Fibroblast of the aortic adventitia (primary cell): ENCODE results near the gene SLC4A1AP. TPM values are rescaled to one million over a fixed set of nuclear protein-coding genes. Genes with fewer than 3 reads are reported as not detected.
"Not testable (repeated sequence)": the region's sequence is repeated elsewhere in the genome, so short reads cannot be mapped to it uniquely, and the experiment has no call there.

Experiments used
- DNase-seq: peaks from one replicate; pipeline ENCODE4 v3.0.0-alpha.2; 2010; ENCODE audit warnings: low read depth
- H3K4me3 ChIP-seq: 2 replicates; pipeline ENCODE4 v1.5.1; 2011; ENCODE audit warnings: low read depth, mild to moderate bottlenecking, control low read depth, low read length, moderate library complexity
- total RNA-seq: library from RNA; depleted of rRNA; stranded (reverse); fragments of >200 nt; gene quantifications from 2 replicates; pipeline ENCODE4 v1.2.3, GENCODE V29; 2012; ENCODE audit warnings: low replicate concordance
- TF ChIP-seq, protein P1 (sequence below): IDR thresholded peaks from 2 replicates; pipeline ENCODE4 v1.5.1; 2011; ENCODE audit warnings: mild to moderate bottlenecking, low read length, control low read depth, inconsistent platforms; ENCODE audit not compliant: insufficient read depth

The SLC4A1AP gene
- total RNA-seq, 1 donor, result 25.9 TPM

- TF ChIP-seq, protein P1, sequence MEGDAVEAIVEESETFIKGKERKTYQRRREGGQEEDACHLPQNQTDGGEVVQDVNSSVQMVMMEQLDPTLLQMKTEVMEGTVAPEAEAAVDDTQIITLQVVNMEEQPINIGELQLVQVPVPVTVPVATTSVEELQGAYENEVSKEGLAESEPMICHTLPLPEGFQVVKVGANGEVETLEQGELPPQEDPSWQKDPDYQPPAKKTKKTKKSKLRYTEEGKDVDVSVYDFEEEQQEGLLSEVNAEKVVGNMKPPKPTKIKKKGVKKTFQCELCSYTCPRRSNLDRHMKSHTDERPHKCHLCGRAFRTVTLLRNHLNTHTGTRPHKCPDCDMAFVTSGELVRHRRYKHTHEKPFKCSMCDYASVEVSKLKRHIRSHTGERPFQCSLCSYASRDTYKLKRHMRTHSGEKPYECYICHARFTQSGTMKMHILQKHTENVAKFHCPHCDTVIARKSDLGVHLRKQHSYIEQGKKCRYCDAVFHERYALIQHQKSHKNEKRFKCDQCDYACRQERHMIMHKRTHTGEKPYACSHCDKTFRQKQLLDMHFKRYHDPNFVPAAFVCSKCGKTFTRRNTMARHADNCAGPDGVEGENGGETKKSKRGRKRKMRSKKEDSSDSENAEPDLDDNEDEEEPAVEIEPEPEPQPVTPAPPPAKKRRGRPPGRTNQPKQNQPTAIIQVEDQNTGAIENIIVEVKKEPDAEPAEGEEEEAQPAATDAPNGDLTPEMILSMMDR, result no peak
- DNase-seq, result no peak
- H3K4me3 ChIP-seq, result no peak overlapping the region
These were observed 3.8 kb downstream of the SLC4A1AP start for GRCh38 chr2:27667446-27667845.

GRCh38 chr2:27671235-27671634, 7.5 kb downstream of the SLC4A1AP start:
- no peak for DNase-seq
- no peak overlapping the region for H3K4me3 ChIP-seq
- TF ChIP-seq, protein P1, result no peak

GRCh38 chr2:27672723-27673486, 9.2 kb downstream of the SLC4A1AP start:
- TF ChIP-seq, protein P1, result no peak
- no peak overlapping the region for H3K4me3 ChIP-seq
- DNase-seq, result no peak

DNA sequence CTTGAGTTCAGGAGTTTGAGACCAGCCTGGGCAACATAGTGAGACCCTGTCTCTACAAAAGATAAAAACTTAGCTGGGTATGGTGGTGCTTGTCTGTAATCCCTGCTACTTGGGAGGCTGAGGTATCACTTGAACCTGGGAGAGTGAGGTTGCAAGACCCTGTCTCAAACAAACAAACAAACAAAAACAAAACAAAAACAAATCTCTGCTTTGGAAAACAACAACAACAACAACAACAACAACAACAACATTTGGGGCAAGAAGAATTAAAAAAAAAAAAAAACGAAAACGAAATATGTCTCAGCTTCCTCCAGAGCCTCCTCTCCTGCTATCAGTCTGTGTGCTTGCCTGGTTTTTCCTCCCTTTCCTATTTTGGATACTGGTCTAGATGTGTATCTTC, 16.9 kb downstream of the SLC4A1AP start:
- TF ChIP-seq, protein P1, result no peak
- H3K4me3 ChIP-seq, result no peak overlapping the region
- DNase-seq, result no peak

GRCh38 chr2:27681841-27682240, 18.2 kb downstream of the SLC4A1AP start:
- TF ChIP-seq, protein P1, result no peak
- H3K4me3 ChIP-seq, result no peak overlapping the region
- peak; percentile 68 for DNase-seq

GRCh38 chr2:27682334-27682771, 18.7 kb downstream of the SLC4A1AP start:
- peak; percentile 92 for DNase-seq
- not testable (repeated sequence) for H3K4me3 ChIP-seq

- TF ChIP-seq, protein P1, result peak; percentile 83
- H3K4me3 ChIP-seq, result no peak overlapping the region
- peak; percentile 94 for DNase-seq
These were observed 19.8 kb downstream of the SLC4A1AP start for GRCh38 chr2:27683390-27684071.

- not testable (repeated sequence) for DNase-seq, H3K4me3 ChIP-seq
These were observed 21.3 kb downstream of the SLC4A1AP start for GRCh38 chr2:27685006-27685405.
